ENCODE measurements around the gene TBX1. TPM values are rescaled to one million over a fixed set of nuclear protein-coding genes. Genes with fewer than 3 reads are reported as not detected.

Gene TBX1
- total RNA-seq, 1 donor from 2014 or later, result not detected

DNA sequence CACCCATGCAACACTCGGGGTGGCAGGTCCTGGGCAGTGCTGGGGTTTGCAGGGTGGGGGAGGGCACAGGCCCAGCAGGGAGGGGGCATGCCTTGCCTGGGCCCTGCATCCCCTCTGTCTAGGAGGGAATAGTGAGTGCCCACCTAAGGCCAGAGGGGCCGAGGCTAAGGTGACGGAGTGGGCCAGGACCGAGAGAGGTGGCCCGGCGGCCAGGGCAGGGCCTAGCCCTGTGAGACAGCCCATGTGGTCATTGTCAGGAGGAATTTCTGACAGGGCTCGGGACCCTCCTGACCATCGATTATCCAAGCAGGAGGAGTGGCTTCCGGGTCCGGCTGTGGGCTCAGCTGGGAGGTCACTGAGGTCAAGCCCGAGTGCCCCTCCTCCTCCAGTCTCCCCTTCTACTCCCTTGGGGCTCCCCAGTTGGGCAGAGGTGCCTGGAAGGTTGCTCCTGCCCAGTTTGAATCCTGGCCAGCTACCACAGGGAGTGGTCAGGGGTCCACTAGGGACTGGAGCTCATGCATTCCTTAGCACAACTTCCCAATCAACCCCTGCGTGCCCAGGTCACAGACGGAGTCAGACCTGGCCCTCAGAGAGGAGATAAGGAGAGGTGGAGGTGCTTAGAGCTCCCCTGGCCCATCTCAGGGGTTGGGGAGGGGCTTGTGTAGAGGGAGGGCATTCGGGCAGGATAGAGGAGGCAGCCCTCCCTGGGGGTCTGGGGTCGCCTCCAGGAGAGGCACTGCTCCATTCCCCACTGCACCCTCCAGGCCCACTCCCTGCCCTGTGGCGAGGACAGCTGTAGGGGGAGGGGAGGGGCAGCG is 22.5 kb upstream of the TBX1 start:
- ATAC-seq (ENCODE audit: low read depth) (no peak), DNase-seq (no peak)
- Mint-ChIP-seq H3K36me3 (ENCODE audit: low read depth) (no peaks in the 10 kb centered on the region), H3K27ac (no peak overlapping the region), H3K4me3 (no peak overlapping the region), H3K4me1 (no peaks in the 10 kb centered on the region), H3K9me3 (no peaks in the 10 kb centered on the region), H3K27me3 (no peaks in the 10 kb centered on the region)
- intact Hi-C loops (cut with micrococcal nuclease), result no loop called here
- ChIA-PET CTCF (no interaction called here), POLR2A (no interaction called here)
- TF ChIP-seq, protein P1, sequence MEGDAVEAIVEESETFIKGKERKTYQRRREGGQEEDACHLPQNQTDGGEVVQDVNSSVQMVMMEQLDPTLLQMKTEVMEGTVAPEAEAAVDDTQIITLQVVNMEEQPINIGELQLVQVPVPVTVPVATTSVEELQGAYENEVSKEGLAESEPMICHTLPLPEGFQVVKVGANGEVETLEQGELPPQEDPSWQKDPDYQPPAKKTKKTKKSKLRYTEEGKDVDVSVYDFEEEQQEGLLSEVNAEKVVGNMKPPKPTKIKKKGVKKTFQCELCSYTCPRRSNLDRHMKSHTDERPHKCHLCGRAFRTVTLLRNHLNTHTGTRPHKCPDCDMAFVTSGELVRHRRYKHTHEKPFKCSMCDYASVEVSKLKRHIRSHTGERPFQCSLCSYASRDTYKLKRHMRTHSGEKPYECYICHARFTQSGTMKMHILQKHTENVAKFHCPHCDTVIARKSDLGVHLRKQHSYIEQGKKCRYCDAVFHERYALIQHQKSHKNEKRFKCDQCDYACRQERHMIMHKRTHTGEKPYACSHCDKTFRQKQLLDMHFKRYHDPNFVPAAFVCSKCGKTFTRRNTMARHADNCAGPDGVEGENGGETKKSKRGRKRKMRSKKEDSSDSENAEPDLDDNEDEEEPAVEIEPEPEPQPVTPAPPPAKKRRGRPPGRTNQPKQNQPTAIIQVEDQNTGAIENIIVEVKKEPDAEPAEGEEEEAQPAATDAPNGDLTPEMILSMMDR (IDR thresholded peaks at IDR 0.05), result no peak

DNA sequence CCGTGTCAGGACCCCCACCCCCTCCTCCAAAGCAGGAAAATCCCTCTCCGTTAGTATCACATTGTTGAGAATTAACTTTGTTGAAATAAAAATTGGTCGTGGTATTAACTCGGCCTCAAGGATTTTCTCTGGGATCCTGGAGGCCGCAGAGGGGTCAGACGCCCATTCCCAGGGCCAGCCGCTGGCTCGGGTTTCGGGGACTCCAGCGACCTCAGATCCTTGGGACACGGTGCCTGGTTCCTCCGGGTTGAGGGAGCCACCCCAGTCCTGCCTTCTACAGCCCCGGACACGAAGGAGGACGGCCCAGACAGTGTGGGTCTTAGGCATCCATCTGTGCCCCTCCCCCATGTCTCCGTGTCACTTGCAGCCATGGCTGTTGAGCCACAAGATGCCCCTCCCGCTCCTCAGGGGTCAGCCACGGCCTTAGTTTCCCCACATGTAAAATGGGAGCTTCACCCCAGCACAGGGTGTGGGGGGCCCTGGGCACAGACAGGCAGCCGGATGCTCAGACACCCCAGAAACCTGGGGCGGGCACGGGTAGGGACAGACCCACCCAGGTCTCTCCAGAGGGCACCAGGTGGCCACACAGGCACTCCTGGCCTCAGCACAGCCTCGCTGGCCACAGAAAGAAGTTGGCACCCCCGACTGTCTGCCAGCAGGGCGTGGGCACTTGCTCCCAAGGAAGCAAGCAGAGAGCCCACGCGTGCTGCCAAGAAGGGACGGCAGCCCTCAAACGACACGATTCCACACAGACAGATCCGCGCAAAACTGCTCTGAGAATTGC is 21.7 kb upstream of the TBX1 start:
- intact Hi-C loops (cut with micrococcal nuclease), result no loop called here
- TF ChIP-seq, protein P1 (IDR thresholded peaks at IDR 0.05), result no peak
- Mint-ChIP-seq H3K4me1 (no peaks in the 10 kb centered on the region), H3K36me3 (ENCODE audit: low read depth) (no peaks in the 10 kb centered on the region), H3K27me3 (no peaks in the 10 kb centered on the region), H3K27ac (no peak overlapping the region), H3K9me3 (no peaks in the 10 kb centered on the region), H3K4me3 (no peak overlapping the region)
- CTCF ChIA-PET, result no interaction called here
- DNase-seq, result no peak
- POLR2A ChIA-PET, result no interaction called here
- ATAC-seq (ENCODE audit: low read depth), result no peak

DNA sequence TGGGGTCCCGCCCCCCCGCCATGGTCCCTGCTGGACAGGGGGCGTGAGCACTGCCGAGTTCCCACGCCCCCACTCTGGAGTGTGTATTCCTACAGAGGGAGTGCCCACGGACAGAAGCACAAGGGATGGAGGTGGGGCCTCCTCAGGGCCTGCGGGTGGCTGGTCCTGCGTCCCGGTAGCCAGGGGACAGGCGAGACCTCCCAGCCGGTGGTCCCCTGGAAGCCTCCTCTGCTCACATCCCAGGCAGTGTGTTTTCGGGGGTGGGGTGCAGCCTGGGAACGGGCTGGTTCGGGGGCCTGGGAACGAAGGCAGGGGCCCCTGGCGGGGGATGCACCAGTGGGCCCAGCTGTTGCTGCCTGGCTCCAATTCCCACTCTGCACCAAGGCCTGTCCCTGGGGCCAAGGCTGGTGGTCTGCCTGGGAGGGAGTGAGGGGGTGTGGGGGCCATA is 21.1 kb upstream of the TBX1 start:
- Mint-ChIP-seq H3K36me3 (ENCODE audit: low read depth) (no peaks in the 10 kb centered on the region), H3K4me3 (no peak overlapping the region), H3K4me1 (no peaks in the 10 kb centered on the region), H3K27ac (no peak overlapping the region), H3K27me3 (no peaks in the 10 kb centered on the region), H3K9me3 (no peaks in the 10 kb centered on the region)
- POLR2A ChIA-PET, result no interaction called here
- CTCF ChIA-PET, result no interaction called here
- ATAC-seq (ENCODE audit: low read depth) (no peak), DNase-seq (no peak)
- TF ChIP-seq, protein P1 (IDR thresholded peaks at IDR 0.05), result no peak
- intact Hi-C loops (cut with micrococcal nuclease), result no loop called here

DNA sequence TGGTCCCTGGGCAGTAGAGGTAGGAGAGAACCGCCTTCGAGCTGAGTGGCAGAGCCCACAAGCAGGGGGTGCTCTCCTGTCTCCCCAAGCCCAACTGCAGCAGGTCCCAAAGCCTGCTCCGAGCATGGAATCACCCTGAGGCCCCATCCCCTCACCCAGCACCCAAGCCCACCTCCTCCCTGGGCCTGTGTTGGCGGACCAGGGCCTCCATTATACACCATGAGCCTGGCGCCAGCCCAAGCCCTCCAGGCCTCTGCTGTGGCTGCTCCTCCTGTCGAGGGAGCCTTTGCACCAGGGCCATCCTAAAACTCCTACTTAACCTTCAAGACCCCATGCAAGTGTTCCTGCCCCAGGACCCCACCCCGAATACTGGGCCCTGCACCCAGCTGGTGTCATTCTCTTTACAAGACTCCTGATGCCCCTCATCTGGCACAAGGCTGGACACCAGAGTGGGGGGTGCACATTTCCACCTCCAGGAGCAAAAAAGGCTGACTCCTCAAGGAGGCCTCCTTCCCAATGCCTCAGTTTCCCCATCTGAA is 20.6 kb upstream of the TBX1 start:
- Mint-ChIP-seq H3K36me3 (ENCODE audit: low read depth) (no peaks in the 10 kb centered on the region), H3K9me3 (no peaks in the 10 kb centered on the region), H3K27me3 (no peaks in the 10 kb centered on the region), H3K4me3 (no peak overlapping the region), H3K4me1 (no peaks in the 10 kb centered on the region), H3K27ac (no peak overlapping the region)
- intact Hi-C loops (cut with micrococcal nuclease), result no loop called here
- CTCF ChIA-PET, result no interaction called here
- ATAC-seq (ENCODE audit: low read depth) (no peak), DNase-seq (no peak)
- POLR2A ChIA-PET, result no interaction called here
- TF ChIP-seq, protein P1 (IDR thresholded peaks at IDR 0.05), result no peak

DNA sequence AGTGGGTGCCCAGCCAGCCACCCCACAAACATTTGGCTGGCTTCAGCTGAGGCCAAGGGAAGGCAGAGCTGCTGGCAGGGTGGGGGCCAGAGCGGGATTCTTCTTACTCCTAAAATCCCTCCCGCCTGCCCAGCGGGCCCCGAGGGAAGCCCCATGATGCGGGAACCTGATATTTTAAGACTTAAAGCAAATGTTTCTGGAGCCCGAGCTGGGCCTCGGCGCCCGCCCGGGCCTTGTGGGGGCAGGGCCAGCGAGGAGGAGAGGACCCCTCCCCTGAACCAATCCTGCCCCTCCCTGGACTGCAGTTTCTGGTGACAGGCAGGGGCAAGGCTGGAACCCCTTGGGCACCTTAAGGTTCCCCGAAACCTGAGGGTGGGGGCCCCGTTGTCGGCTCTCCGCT is 20.0 kb upstream of the TBX1 start:
- intact Hi-C loops (cut with micrococcal nuclease), result no loop called here
- CTCF ChIA-PET, result interaction anchor here (0.9 kb wide), 1 partner anchor 10 kb away, joined by 3 read pairs; no protein-coding TSS in a partner anchor

More for the DNA sequence above, 20.0 kb upstream of the TBX1 start:
- POLR2A ChIA-PET, result no interaction called here
- Mint-ChIP-seq H3K9me3 (no peaks in the 10 kb centered on the region), H3K36me3 (ENCODE audit: low read depth) (no peaks in the 10 kb centered on the region), H3K4me1 (no peaks in the 10 kb centered on the region), H3K27me3 (no peaks in the 10 kb centered on the region), H3K4me3 (no peak overlapping the region), H3K27ac (no peak overlapping the region)
- DNase-seq (no peak), ATAC-seq (ENCODE audit: low read depth) (no peak)
- TF ChIP-seq, protein P1 (IDR thresholded peaks at IDR 0.05), result no peak
